SK-N-MC (cell line): ENCODE measurements around the gene RNASEL.

ENCODE experiments used
- DNase-seq: peaks from one replicate; pipeline ENCODE4 v3.0.0-alpha.2; 2011; ENCODE audit warnings: low read depth, low spot score
- H3K27ac ChIP-seq: fragments of 200-600 bp; sonication (generic); 2 replicates; pipeline ENCODE4 v1.5.1; 2016; ENCODE audit warnings: mixed run types
- H3K36me3 ChIP-seq: fragments of 200-600 bp; sonication (generic); 2 replicates; pipeline ENCODE4 v1.6.1; 2017; ENCODE audit warnings: antibody characterized with exemption, low read length, mixed read lengths; ENCODE audit not compliant: insufficient read depth
- H3K4me3 ChIP-seq: fragments of 200-600 bp; sonication (generic); 2 replicates; pipeline ENCODE4 v1.5.1; 2016
- H3K9ac ChIP-seq: fragments of 200-600 bp; sonication (generic); 2 replicates; pipeline ENCODE4 v1.8.0; 2017; ENCODE audit warnings: mixed run types, mixed read lengths; ENCODE audit not compliant: insufficient read length
- H3K9me3 ChIP-seq: fragments of 200-600 bp; sonication (generic); 2 replicates; pipeline ENCODE4 v1.6.1; 2017; ENCODE audit warnings: low read depth, mild to moderate bottlenecking, antibody characterized with exemption, low read length, moderate library complexity, mixed read lengths
- EZH2 ChIP-seq: fragments of 200-600 bp; sonication (generic); IDR thresholded peaks from one replicate; pipeline ENCODE4 v1.6.1; 2017; ENCODE audit warnings: antibody characterized with exemption
- FOXP2 ChIP-seq: optimal IDR thresholded peaks from 2 replicates; pipeline ENCODE3; 2011; ENCODE audit warnings: mild to moderate bottlenecking, moderate library complexity; ENCODE audit not compliant: insufficient read depth; ENCODE audit errors: extremely low read length, control extremely low read depth
- POLR2AphosphoS5 ChIP-seq: IDR thresholded peaks from 2 replicates; pipeline ENCODE4 v1.6.1; 2012; ENCODE audit warnings: mild to moderate bottlenecking, low read depth, low read length, borderline replicate concordance

RNASEL gene

DNA sequence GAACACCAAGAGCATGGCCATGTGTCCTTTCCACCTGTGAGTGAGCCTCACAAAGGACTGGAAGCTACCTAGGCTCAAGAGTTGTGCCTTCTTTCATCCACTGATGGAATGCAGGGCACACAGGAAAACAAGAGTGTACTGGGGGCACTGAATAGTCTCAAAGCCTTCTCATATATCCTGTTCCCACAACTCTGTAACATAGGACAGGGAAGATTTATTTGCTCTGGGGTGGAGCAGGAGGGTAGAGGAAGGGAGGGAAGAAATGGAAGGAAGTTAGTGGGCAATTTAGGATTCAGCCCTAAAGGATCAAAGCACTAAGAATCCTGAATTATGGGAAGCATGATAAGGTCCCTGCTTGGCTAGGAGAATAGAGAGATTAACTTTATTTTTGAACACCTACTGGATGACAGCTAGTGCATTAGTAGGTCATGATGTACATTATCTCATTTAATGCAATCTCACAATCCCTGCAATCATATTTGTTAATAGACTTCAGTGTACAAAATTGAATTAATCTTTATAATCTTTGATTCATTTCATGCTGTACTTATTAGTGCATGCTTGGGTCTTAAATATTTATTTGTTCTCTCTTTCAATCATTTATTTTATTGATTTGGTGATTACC is 42.1 kb upstream of the RNASEL start:
- H3K36me3 ChIP-seq = no peaks in the 10 kb centered on the region
- H3K4me3 ChIP-seq = no peak overlapping the region
- TF ChIP-seq POLR2AphosphoS5 (no peak), EZH2 (no peak), FOXP2 (no peak)
- no peak for DNase-seq
- no peak overlapping the region for H3K9ac ChIP-seq
- H3K9me3 ChIP-seq = no peaks in the 10 kb centered on the region
- H3K27ac ChIP-seq = no peak overlapping the region

DNA sequence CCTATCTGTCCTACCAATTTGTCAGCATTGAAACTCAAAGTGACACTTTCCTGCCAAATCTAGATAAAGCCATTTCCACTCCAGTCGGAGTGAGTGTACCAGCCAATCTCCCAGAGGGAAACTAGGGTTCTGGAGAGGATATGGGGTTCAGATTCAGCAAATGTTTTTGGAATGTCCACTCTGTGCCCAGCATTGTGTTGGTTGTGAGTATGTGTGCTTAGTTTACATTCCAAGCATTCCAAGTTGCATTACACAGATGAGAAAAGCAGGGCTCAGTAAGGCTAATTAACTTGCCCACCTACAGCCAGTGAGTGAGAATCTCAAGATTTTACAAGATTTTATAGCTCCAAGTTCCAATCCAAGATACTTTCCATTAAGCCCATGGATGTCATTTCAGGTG is 41.5 kb upstream of the RNASEL start:
- H3K36me3 ChIP-seq = no peaks in the 10 kb centered on the region
- DNase-seq = no peak
- H3K9ac ChIP-seq = no peak overlapping the region
- TF ChIP-seq POLR2AphosphoS5 = no peak
- TF ChIP-seq FOXP2 = no peak
- no peak for TF ChIP-seq EZH2
- no peak overlapping the region for H3K4me3 ChIP-seq
- H3K9me3 ChIP-seq = no peaks in the 10 kb centered on the region
- H3K27ac ChIP-seq = no peak overlapping the region

DNA sequence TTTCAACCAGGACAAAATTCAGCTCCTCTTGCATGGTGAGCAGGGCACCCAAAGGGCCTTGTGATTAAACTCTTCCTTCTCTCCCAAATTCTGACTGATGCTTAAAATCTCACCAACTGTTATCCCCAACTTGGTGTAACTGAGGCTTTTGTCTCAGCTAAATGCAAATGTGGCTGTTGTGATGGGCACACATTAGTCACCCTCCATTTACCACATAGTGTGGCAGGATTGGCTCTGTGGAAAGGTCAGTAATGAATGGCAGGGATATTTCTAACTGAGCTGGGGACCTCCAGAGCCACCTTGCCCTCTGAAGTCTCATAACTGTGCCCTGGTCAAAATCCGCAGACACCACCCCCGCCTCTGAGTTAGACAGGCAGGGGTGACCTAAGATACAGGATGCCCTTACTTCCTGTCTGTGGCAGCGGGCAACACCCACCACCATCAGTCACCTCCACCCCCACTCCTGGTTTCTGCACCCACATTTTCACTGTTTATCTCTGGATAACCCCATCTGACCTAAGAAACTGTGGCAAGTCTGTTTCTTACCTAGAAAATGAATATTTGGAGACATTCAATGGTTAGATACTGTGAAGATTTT is 40.5 kb upstream of the RNASEL start:
- no peak for DNase-seq
- Histone ChIP-seq H3K9ac (no peak overlapping the region), H3K27ac (no peak overlapping the region), H3K9me3 (no peaks in the 10 kb centered on the region), H3K36me3 (no peaks in the 10 kb centered on the region), H3K4me3 (no peak overlapping the region)
- TF ChIP-seq EZH2 (no peak), FOXP2 (no peak)

DNA sequence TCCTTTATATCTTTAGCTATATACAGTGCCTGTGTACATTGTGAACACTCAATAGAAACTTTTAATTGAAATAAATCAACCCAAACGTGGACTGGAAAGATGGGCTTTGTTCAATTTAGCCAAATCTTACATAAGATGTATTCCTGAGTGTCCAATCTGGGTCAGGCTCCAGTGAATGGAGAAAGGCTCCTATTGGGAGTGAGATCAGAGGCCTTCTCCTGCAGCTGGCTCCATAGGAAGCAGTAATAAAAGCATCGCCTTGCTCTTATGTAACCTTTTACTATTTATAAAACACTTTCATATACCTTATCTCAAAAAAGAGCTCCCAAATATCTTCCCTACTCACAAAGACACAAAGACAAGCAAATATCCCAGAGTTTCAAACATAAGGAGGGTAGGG is 40.0 kb upstream of the RNASEL start:
- no peak overlapping the region for H3K27ac ChIP-seq
- H3K9ac ChIP-seq = no peak overlapping the region
- no peaks in the 10 kb centered on the region for H3K36me3 ChIP-seq
- no peaks in the 10 kb centered on the region for H3K9me3 ChIP-seq
- TF ChIP-seq POLR2AphosphoS5 (no peak), FOXP2 (no peak), EZH2 (no peak)
- no peak for DNase-seq
- H3K4me3 ChIP-seq = no peak overlapping the region

DNA sequence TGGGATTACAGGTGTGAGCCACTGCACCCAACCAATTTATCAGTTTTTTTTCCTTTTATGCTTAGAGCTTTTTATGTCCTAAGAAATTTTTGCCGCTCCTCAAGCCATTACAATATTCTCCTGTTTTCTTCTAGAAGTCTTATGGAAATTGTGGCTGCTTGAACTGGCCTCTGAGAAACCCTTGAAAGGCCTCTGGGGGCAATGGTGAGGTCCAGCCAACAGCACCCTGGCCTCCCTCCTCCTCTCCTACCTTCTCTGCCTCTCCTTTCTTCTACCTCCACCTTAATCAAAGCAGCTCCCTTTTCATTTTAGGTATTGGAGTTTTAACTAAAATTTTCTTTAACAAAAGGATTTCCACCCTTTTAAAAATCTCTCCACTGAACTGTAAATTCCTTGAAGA is 39.6 kb upstream of the RNASEL start:
- Histone ChIP-seq H3K36me3 (no peaks in the 10 kb centered on the region), H3K27ac (no peak overlapping the region), H3K9me3 (no peaks in the 10 kb centered on the region), H3K9ac (no peak overlapping the region), H3K4me3 (no peak overlapping the region)
- DNase-seq = no peak
- TF ChIP-seq EZH2 (no peak), FOXP2 (no peak), POLR2AphosphoS5 (no peak)

DNA sequence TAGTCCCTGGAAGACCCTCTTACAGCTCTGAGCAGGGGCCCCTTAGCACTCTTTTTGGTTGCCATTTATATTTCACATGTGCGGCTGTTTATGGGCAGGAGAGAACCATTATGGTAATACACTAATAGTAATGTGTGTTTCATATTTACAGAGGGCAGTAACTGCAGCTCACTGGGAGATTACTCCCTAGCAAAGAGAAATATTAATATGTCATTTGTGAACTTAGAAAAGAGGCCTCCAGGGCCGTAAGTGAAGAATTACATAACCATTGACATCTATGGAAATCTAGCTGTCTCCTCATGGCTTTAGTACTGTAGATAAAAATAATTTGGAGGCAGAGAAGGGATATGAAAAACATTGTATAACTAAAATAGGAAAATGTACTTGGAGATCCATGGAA is 38.6 kb upstream of the RNASEL start:
- no peak for DNase-seq
- H3K27ac ChIP-seq = peak overlapping the region; percentile 94
- H3K36me3 ChIP-seq = no peaks in the 10 kb centered on the region
- TF ChIP-seq EZH2 (no peak), POLR2AphosphoS5 (no peak), FOXP2 (no peak)
- H3K4me3 ChIP-seq = no peak overlapping the region
- H3K9ac ChIP-seq = no peak overlapping the region
- no peaks in the 10 kb centered on the region for H3K9me3 ChIP-seq

DNA sequence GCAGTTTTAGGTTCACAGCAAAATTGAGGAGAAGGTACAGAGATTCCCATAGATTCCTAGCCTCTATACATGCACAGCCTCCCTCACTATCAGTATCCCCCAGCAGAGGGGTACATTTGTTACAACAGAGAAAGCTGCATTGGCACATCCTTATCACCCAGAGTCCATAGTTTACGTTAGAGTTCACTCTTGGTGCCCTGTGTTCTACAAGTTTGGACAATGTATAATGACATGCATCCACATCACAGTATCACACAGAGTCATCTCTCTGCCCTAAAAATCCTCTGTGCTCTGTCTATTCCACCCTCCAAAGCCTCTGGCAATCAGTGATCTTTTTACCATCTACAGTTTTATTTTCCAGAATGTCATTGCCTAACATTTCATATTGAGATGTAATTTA is 37.5 kb upstream of the RNASEL start:
- Histone ChIP-seq H3K9ac (no peak overlapping the region), H3K4me3 (no peak overlapping the region), H3K9me3 (no peaks in the 10 kb centered on the region), H3K27ac (peak overlapping the region; percentile 94), H3K36me3 (no peaks in the 10 kb centered on the region)
- DNase-seq = no peak
- TF ChIP-seq POLR2AphosphoS5 (no peak), FOXP2 (no peak), EZH2 (no peak)

DNA sequence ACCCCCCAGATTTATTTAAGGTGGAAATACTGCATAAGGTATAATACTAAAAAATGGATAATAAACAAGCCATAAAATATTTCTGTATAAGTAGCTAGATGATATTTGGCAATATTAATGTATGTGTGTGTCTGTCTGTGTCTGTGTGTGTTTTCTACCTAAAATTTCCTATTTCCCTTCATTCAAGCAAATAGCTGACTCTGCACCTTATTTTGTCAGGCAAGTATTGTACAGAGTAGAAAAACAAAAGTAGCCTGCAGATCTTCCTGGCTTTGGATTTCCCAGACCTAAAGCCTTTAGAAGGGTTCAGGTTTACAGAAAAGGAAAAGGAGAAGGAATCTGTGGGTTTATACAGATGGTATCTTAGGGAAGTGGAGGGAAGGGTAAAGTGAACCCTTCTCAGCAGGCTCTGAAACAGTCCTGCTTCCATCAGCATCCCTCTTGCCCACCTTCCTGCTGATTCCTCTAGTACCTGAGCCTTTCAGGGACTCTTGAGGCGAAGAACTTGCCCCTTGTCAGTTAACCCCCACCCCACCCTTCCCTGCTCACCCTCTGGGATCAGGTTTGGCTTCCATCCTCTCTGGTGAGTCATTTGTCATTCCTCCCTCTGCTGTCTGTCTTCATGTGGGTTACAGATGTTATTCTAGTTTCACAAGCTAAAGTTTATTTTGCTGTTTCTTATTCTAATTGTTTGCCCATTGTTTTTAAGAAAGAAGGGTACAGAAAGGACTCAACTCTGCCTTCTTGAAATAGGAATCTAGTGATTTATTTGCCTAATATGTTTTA is 36.9 kb upstream of the RNASEL start:
- DNase-seq = no peak
- no peak for TF ChIP-seq EZH2
- TF ChIP-seq POLR2AphosphoS5 = no peak
- TF ChIP-seq FOXP2 = no peak
- Histone ChIP-seq H3K27ac (peak overlapping the region; percentile 94), H3K9me3 (no peaks in the 10 kb centered on the region), H3K9ac (no peak overlapping the region), H3K4me3 (peak overlapping the region; percentile 62), H3K36me3 (no peaks in the 10 kb centered on the region)

DNA sequence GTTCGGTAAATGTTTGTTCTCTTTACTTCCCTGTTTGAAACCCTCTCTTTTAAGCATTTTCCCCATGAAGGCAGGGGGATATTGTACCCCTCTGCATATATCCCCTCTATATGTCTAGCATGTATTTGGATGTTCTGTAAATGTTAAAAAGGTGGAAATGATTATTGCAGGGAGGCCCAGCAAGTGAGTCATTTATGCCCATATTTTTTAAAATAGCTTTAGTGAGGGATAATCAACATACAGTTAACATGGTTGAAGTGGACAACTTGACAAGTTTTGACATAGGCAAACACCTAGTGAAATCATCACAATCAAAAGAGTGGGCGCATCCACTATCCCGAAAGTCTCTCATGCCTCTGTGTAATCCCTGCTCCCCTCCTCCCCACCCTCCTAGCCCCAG is 36.0 kb upstream of the RNASEL start:
- Histone ChIP-seq H3K9ac (no peak overlapping the region), H3K4me3 (peak overlapping the region; percentile 62), H3K27ac (peak overlapping the region; percentile 94), H3K9me3 (no peaks in the 10 kb centered on the region), H3K36me3 (no peaks in the 10 kb centered on the region)
- TF ChIP-seq FOXP2 (no peak), POLR2AphosphoS5 (no peak), EZH2 (no peak)
- DNase-seq = no peak
